GM12878 (cell line): ENCODE measurements around the gene CD7. TPM values are rescaled to one million over a fixed set of nuclear protein-coding genes. Genes with fewer than 3 reads are reported as not detected.

Experiments
- ATAC-seq: fragments of 200-7000 bp; cut with Tn5 transposase; 3 replicates; pipeline ENCODE4 v1.9.1; 2020; ENCODE audit warnings: mild to moderate bottlenecking, moderate library complexity
- BruUV-seq: library from RNA; stranded (reverse); fragments of 400-500 nt; replicated peaks from 2 replicates; lab custom pipeline; 2021; lab: Mats Ljungman, UMichigan
- CTCF ChIA-PET: fragments of 300-600 bp; sonication (Branson Sonifier 250); formaldehyde crosslinking; extraction: SDS; loops from one replicate; lab custom pipeline; 2021; ENCODE audit warnings: inconsistent platforms; lab: Yijun Ruan, JAX
- POLR2A ChIA-PET: fragments of 350-600 bp; formaldehyde crosslinking; extraction: SDS; loops from one replicate; lab custom pipeline; 2021; ENCODE audit warnings: inconsistent platforms; lab: Charles Lee
- RAD21 ChIA-PET: fragments of 300-600 bp; sonication (Branson Sonifier 250); formaldehyde crosslinking; loops from one replicate; lab custom pipeline; 2023; ENCODE audit warnings: antibody characterized with exemption; ENCODE audit not compliant: unreplicated experiment; lab: Charles Lee
- SMC1A ChIA-PET: fragments of 300-600 bp; sonication (Branson Sonifier 250); formaldehyde crosslinking; loops from one replicate; lab custom pipeline; 2023; ENCODE audit not compliant: unreplicated experiment, uncharacterized antibody; lab: Charles Lee
- DNase-seq: peaks from one replicate; pipeline ENCODE4 v3.0.0-alpha.2; 2011; ENCODE audit warnings: low read depth, low spot score
- FAIRE-seq: peaks from 3 replicates; lab custom pipeline; 2011; peaks lifted over from hg19 to GRCh38; lab: Jason Lieb, UNC
- H2AFZ ChIP-seq: 2 replicates; pipeline ENCODE4 v1.6.0; 2011; ENCODE audit warnings: low read depth, low read length, control low read depth; ENCODE audit not compliant: control insufficient read depth
- H3K27ac ChIP-seq: 2 replicates; pipeline ENCODE4 v1.5.1; 2011; ENCODE audit warnings: control low read depth; ENCODE audit not compliant: control insufficient read depth, insufficient read depth
- H3K27me3 ChIP-seq, 2 experiments: replicated peaks in 1 of 2; 2 replicates each; pipeline versions ENCODE4 v1.6.0 to v1.6.1; 2011; ENCODE audit warnings: low read length in 1 of 2; ENCODE audit not compliant: control insufficient read depth in 2 of 2, insufficient read depth in 2 of 2
- H3K36me3 ChIP-seq, 2 experiments: 2 replicates each; pipeline ENCODE4 v1.5.1; 2011; ENCODE audit warnings: low read length in 1 of 2; ENCODE audit not compliant: control insufficient read depth in 2 of 2, insufficient read depth in 2 of 2
- H3K4me1 ChIP-seq: 2 replicates; pipeline ENCODE4 v1.6.1; 2011; ENCODE audit warnings: mild to moderate bottlenecking, low read length, moderate library complexity, mixed read lengths; ENCODE audit not compliant: control insufficient read depth, insufficient read depth
- H3K4me2 ChIP-seq: 2 replicates; pipeline ENCODE4 v1.6.0; 2011; ENCODE audit warnings: control low read depth; ENCODE audit not compliant: control insufficient read depth, insufficient read depth
- H3K4me3 ChIP-seq: fragments of 200-600 bp; sonication (generic); 2 replicates; pipeline ENCODE4 v1.5.1; 2016
- H3K79me2 ChIP-seq: 2 replicates; pipeline ENCODE4 v1.6.0; 2011; ENCODE audit warnings: low read length; ENCODE audit not compliant: control insufficient read depth, insufficient read depth
- H3K9ac ChIP-seq: 2 replicates; pipeline ENCODE4 v1.8.0; 2011; ENCODE audit warnings: low read length, control low read depth, mixed read lengths; ENCODE audit not compliant: control insufficient read depth, insufficient read depth
- H3K9me3 ChIP-seq: replicated peaks from 3 replicates; pipeline ENCODE4 v1.5.1; 2011; ENCODE audit warnings: mild to moderate bottlenecking, low read length; ENCODE audit not compliant: control insufficient read depth, insufficient read depth
- H4K20me1 ChIP-seq: 2 replicates; pipeline ENCODE4 v1.6.0; 2011; ENCODE audit not compliant: control insufficient read depth, insufficient read depth
- BCLAF1 ChIP-seq: fragments of 450-650 bp; IDR thresholded peaks from 2 replicates; pipeline ENCODE4 v1.6.1; 2017; ENCODE audit warnings: antibody characterized with exemption, mild to moderate bottlenecking, moderate library complexity
- BMI1 ChIP-seq: fragments of 450-650 bp; IDR thresholded peaks from 2 replicates; pipeline ENCODE4 v1.6.1; 2016; ENCODE audit warnings: mild to moderate bottlenecking, moderate library complexity, borderline replicate concordance
- CREM ChIP-seq: IDR thresholded peaks from 2 replicates; pipeline ENCODE4 v1.6.1; 2014; ENCODE audit warnings: antibody characterized with exemption, low read depth
- E4F1 ChIP-seq: fragments of 450-650 bp; IDR thresholded peaks from 2 replicates; pipeline ENCODE4 v1.6.1; 2018; ENCODE audit warnings: borderline replicate concordance, mild to moderate bottlenecking; ENCODE audit not compliant: partially characterized antibody
- GABPA ChIP-seq: IDR thresholded peaks from 2 replicates; pipeline ENCODE4 v1.6.1; 2014; ENCODE audit warnings: antibody characterized with exemption, low read depth, mild to moderate bottlenecking, inconsistent platforms
- HDAC2 ChIP-seq: fragments of 200-600 bp; sonication (generic); IDR thresholded peaks from 2 replicates; pipeline ENCODE4 v1.6.1; 2017
- NR2F1 ChIP-seq: fragments of 450-650 bp; conservative IDR thresholded peaks from 2 replicates; pipeline ENCODE4 v1.6.1; 2017; ENCODE audit warnings: mild to moderate bottlenecking
- TARDBP ChIP-seq: IDR thresholded peaks from 2 replicates; pipeline ENCODE4 v1.6.1; 2016; ENCODE audit warnings: borderline replicate concordance
- ZNF207 ChIP-seq: fragments of 450-650 bp; IDR thresholded peaks from 2 replicates; pipeline ENCODE4 v1.6.1; 2014; ENCODE audit warnings: antibody characterized with exemption, mild to moderate bottlenecking, borderline replicate concordance
- ZNF384 ChIP-seq: IDR thresholded peaks from 2 replicates; pipeline ENCODE4 v1.6.1; 2012; ENCODE audit warnings: low read depth, mild to moderate bottlenecking, low read length, improper control_type of control experiment, borderline replicate concordance
- WGBS: methylation state at CpG from one replicate; pipeline ENCODE4 v1.1.6; 2016; ENCODE audit warnings: low lambda C conversion rate; ENCODE audit not compliant: insufficient replicate concordance, insufficient coverage; ENCODE audit errors: missing lambda C conversion rate; 5-methylcytosine and 5-hydroxymethylcytosine counted together
- in situ Hi-C: fragments of 300-500 bp; cut with MboI; formaldehyde crosslinking; loops from 9 replicates; pipeline ENCODE4 v1.14.3; 2018; ENCODE audit warnings: mixed read lengths
- intact Hi-C: fragments of 100-400 bp; cut with micrococcal nuclease; formaldehyde crosslinking; loops from one replicate; pipeline ENCODE4 v1.14.2; 2022; ENCODE audit not compliant: unreplicated experiment
- polyA plus RNA-seq, 11 experiments: library from polyadenylated mRNA; depleted of rRNA in 4 of 11; unstranded in 6 of 11; stranded (reverse) in 5 of 11; fragments of >200 nt; fragmentation: Nextera tagmentation in 4 of 11; fragmentation: Illumina TruSeq in 1 of 11; extraction: Ambion mirVana in 4 of 11; extraction: Trizol in 1 of 11; gene quantifications; 1 replicate in 1 of 11; 2 replicates in 10 of 11; pipeline versions ENCODE4 v1.2.1 to v1.2.3, GENCODE V29; 2011 to 2016; ENCODE audit warnings: inconsistent platforms in 2 of 11, missing spikeins in 2 of 11, low read depth in 1 of 11
- total RNA-seq, 4 experiments: library from RNA; depleted of rRNA in 3 of 4; stranded (reverse); fragments of >200 nt in 3 of 4; fragmentation: Illumina TruSeq in 1 of 4; extraction: Trizol in 1 of 4; gene quantifications; 2 replicates each; pipeline versions ENCODE4 v1.2.1 to v1.2.3, GENCODE V29; 2013 to 2021
- TF ChIP-seq, protein P1 (sequence below): IDR thresholded peaks from 2 replicates; pipeline ENCODE4 v1.6.1; 2012; ENCODE audit warnings: low read depth, low read length, improper control_type of control experiment
- TF ChIP-seq, protein P2 (sequence below): IDR thresholded peaks from 2 replicates; pipeline ENCODE4 v1.6.1; 2012; ENCODE audit warnings: low read depth, low read length, improper control_type of control experiment

Gene CD7
- total and polyA plus RNA-seq, 10 of the 15 experiments (the other 5 are each of a cell fraction or from before 2014, with no cell fraction given) = 0.33 TPM; not detected in 9

- no peaks in the 10 kb centered on the region for H3K4me1 ChIP-seq
- no TSS peak for BruUV-seq
- intact Hi-C loops (no loop called here), in situ Hi-C loops (no loop called here)
- ChIA-PET SMC1A (interaction anchor here (1.2 kb wide), 1 partner anchor 137 kb away, joined by 4 read pairs; no protein-coding TSS in a partner anchor), POLR2A (interaction anchor here (0.6 to 1.2 kb wide), 3 partner anchors 10 to 54 kb away, joined by 3 read pairs; partner anchors contain the start of gene SECTM1), RAD21 (interaction anchor here (0.7 to 1.0 kb wide), 4 partner anchors 11 to 261 kb away, joined by 3 to 4 read pairs (median 3); no protein-coding TSS in a partner anchor), CTCF (interaction anchor here (0.6 to 2.1 kb wide), 6 partner anchors 9 to 397 kb away, joined by 3 to 8 read pairs (median 3); no protein-coding TSS in a partner anchor)
- no peaks in the 10 kb centered on the region for H3K36me3 ChIP-seq
- ATAC-seq = no peak
- H3K27ac ChIP-seq = no peak overlapping the region
- H3K4me2 ChIP-seq = no peak overlapping the region
- H3K79me2 ChIP-seq = no peaks in the 10 kb centered on the region
- no peak for DNase-seq
- no peaks in the 10 kb centered on the region for H3K9me3 ChIP-seq
- H4K20me1 ChIP-seq = no peaks in the 10 kb centered on the region
- 63% methylated on average over 5 of the region's 5 CpGs for WGBS
- FAIRE-seq = no peak
- no peak overlapping the region for H2AFZ ChIP-seq
- no peak overlapping the region for H3K9ac ChIP-seq
- TF ChIP-seq ZNF384 (no peak), GABPA (no peak), E4F1 (no peak), NR2F1 (no peak), ZNF207 (no peak), CREM (no peak), BMI1 (no peak), TARDBP (no peak), HDAC2 (no peak), BCLAF1 (no peak)
- TF ChIP-seq, protein P1, sequence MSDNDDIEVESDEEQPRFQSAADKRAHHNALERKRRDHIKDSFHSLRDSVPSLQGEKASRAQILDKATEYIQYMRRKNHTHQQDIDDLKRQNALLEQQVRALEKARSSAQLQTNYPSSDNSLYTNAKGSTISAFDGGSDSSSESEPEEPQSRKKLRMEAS = no peak
- TF ChIP-seq, protein P2, sequence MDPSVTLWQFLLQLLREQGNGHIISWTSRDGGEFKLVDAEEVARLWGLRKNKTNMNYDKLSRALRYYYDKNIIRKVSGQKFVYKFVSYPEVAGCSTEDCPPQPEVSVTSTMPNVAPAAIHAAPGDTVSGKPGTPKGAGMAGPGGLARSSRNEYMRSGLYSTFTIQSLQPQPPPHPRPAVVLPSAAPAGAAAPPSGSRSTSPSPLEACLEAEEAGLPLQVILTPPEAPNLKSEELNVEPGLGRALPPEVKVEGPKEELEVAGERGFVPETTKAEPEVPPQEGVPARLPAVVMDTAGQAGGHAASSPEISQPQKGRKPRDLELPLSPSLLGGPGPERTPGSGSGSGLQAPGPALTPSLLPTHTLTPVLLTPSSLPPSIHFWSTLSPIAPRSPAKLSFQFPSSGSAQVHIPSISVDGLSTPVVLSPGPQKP = no peak
- no peaks in the 10 kb centered on the region for H3K27me3 ChIP-seq
- H3K4me3 ChIP-seq = no peak overlapping the region
These were observed 26.2 kb upstream of the CD7 start for GRCh38 chr17:82343560-82343959.
